Stimulated activated CD4-positive, alpha-beta T cell treated with anti-CD3 and anti-CD28 coated beads, Interleukin-2, amount 100 ng/mL, for 24 hours (primary cell): Measurements from ENCODE around the gene FHOD3.
"Not testable (repeated sequence)": the region's sequence is repeated elsewhere in the genome, so short reads cannot be mapped to it uniquely, and the experiment has no call there.

ENCODE experiments used
- DNase-seq, 2 donors: peaks; one replicate each; pipeline ENCODE4 v3.0.0-alpha.2; 2020

FHOD3 gene

DNA sequence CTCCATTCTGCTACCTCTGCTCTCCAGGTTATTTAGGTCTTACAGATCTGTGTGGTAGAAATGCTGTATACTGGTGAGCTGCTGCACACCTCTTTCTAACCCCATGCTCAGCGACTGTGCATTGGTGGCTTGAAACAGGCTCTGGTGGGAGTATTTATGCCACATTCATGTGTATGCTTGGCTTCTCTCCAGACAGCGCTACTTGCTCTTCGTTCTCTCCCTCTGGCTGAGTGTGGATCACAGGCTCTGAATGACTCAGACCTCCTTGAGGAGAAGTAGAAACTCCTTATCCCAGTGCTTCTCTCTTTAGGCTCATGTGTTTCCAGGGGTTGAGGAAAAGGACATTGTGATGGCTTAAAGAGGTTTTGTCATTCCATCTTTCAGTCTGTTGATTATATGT is 54.9 kb downstream of the FHOD3 start:
- no peak for DNase-seq

DNA sequence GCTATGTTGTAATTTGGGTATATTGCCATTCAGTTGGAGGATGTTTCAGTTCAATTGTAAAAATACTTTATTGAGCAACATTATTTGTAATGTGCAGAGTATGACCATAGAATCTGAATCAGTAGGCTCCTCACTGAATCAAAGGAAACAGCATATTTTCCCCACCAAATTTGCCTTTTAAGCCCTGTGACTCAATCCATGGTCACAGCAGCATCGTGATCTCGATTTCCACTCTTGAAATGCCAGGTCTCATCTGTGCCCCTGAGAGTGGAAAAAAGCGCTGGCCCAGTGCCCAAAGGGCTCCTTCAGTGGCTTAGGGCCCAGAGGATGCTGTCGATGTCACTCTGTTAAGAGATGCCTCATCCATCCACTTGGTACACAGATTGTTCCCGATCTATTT is 57.5 kb downstream of the FHOD3 start:
- DNase-seq: no peak

DNA sequence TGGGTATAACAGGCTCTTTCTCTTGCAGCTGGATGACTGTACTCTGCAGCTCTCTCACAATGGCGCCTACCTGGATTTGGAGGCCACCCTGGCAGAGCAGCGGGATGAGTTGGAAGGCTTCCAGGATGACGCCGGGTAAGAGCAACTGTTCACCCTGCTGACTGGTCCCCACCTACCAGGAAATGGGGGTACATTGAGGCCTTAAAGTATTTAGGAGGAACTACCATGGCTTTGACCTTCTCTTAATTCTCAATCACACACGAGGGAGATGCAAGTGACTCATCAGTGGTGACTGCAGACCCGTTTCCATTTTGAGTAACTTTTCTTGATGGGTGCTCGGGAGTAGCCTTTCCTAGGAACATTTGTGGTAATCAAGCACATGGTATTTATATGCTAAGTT is 58.0 kb downstream of the FHOD3 start:
- DNase-seq: no peak

DNA sequence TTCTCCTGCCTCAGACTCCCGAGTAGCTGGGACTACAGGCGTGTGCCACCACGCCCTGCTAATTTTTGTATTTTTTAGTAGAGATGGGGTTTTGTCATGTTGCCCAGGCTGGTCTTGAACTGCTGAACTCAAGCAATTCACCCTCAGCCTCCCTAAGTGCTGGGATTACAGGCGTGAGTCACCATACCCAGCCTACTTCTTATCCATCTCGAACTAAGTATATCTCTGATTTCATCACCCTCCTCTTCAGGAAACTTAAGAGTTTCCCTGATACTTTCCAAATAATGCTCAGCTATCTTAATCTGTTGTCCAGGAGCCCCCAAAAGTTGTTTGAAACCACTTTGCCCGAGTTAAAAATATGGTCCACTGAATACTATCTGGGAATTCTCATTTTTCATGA is 59.2 kb downstream of the FHOD3 start:
- not testable (repeated sequence) for DNase-seq

DNA sequence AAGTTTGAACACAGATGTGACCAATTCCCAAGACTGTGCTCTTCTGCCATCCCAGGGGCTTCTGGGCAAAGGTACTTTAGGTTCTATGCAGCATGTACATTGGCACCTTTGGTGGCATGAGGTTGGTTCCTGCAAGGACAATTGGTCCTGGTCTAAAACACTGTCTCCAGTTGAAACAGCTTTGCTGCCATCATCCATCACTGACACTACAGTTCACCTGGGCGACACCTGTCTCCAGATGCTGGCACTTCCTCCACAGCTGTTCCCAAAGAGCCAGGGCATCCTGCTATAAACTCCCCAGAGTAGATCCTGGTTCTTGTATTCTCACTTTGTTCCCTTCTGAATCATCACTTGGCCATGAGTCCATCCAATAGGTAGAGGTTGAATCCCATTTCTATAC is 60.6 kb downstream of the FHOD3 start:
- DNase-seq: no peak

DNA sequence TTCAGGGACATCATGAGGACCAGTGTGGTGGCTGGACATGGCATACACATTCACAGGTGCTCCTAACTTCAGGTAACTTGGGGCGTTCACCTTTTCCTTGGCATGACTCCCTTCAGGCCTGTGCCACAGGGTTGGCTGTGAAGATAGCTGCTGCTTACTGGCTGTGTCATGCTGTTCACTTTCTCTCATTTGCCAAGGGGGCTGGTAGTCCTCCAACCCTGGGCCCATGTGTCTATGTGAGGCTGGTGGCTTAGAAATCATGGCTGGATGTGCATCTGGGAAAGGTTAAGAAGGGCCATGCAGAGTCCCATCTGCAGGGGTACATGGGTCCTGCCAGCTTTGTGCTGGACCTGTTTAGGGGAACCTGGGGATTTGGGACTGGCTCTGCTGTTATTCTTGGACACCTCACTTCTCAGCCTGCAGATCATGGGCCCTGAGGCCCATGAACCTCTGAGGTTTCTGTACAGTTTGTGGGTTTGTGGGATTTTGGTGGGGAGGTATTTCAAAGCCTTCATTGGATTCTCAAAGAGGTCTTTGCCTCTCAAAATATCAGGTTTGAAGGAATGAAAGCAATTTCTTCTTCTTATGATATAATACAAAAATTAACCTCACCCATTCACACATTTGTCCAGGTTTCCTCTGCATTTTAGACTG is 62.9 kb downstream of the FHOD3 start:
- no peak for DNase-seq

DNA sequence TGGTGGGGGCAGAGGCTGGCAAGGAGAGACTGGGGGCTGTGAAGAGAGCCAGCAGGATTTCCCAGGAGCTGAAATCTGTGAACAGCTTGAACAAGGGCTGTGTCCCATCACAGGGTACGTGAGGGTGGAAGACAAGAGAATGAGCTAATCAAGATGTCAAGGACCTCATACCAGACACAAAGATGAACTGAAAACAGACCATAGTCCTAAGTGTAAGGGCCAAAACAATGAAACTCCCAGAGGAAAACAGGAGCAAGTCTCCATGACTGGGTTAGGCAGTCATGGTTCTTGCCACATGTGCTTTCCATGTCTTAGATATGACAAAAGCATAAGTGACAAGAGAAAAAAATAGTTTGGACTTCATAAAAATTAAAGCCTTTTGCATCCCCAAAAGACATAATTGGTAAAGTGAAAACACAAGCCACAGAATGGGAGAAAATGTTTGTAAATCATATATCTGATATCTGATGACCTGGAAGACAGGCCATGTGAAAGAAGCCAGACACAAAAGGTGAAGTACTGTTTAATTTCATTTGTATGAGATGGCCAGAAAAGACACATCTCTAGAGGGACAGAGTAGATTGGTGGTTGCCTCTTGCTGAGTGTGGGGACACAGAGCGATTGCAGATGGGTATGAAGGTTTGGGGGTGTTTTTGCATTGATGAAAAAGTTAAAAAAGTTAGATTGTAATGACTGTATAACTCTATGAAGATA is 67.6 kb downstream of the FHOD3 start:
- no peak for DNase-seq

DNA sequence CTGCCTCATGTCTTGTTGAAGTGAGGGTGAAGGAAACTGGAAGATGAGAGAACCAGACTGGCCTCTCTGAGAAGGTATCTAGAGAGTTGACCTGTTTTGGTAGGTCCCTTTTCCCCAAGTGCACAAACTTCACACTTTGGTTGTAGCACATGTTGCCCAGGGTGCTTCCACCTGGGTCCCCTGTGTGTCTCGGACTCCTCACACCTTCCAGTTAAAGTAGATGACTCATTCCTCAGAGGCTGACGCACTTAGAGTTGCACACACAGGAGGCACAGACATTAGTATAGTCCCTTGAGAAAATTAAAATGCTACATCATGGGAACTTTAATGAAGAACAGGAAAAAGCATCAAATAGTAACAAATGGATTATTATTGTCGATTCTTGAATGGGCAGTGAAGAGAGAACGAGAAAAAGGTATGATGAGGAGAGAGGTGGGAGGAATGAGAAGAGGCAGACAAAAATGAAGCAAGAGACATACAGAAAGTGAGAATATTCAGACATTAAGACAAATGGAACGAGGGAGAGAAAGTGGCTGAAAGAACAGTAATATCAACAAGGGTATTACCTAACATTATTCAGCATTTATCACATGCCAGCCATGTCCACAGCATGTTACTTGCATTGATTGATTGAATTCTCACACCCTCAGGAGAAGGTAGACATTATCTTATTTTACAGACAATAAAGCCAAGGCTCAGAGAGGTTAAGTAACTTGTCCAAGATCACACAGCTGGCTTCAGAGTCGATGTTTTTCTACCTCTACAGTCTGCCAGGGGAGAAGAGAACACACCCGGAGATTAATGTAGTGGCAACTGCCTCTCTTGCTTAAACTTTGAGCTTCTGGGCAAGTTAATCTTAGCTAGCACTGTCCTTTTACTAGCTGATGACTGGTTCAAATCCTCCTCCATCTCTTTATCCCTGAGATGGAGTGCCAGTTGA is 68.6 kb downstream of the FHOD3 start:
- no peak for DNase-seq

DNA sequence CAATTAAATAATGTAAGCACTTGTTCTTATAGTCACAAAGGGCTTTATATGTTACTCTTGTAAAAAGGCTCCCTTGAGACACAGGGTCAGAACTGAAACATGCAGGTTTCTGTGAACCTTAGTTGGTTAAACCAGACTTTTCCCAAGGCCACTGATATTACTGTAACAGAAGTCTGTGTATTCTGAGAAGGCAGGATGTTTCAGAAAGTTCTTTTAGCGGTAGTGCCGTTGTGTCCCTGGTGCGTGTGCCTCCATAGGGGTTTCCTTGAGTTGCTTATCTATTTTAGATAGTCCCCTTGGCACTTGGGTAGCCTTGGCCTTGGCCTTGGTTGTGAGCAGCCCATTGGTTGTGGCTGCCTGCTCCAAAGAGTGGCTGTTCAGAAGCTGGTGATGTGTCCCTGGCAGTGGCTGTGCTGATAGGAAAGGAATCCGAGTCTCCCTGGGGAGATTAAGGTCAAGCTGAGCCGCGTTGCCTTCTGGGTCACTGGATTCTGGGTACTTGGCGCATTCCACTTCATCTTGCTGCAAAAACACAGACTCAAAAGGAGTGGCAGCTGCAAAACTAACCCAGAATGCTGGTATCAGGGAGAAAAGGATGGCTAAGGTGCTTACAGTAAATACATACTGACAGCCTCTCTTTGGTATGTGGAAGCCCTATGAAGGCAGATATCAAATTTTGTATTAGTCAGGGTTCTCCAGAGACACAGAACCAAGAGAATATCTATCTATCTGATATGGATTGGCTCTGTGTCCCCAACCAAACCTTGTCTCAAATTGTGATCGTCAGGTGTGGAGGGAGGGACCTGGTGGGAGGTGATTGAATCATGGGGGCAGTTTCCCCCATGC is 69.7 kb downstream of the FHOD3 start:
- no peak for DNase-seq

DNA sequence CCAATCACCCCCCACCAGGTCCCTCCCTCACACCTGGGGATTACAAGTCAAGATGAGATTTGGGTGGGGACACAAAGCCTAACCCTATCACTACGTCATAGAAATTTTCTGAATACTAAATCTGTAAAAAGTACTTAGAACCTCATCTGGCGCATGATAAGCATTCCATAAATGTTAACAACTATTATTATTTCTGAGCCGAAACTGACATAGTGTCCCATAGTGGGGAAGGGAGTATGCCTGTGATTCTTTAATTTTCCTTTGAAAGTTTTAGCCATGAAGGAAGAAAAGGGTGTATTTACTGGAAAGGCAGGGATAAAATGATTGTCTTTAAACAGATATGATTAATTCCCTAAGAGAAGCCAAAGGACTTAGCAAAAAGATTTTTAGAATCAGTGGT is 71.4 kb downstream of the FHOD3 start:
- DNase-seq: no peak

DNA sequence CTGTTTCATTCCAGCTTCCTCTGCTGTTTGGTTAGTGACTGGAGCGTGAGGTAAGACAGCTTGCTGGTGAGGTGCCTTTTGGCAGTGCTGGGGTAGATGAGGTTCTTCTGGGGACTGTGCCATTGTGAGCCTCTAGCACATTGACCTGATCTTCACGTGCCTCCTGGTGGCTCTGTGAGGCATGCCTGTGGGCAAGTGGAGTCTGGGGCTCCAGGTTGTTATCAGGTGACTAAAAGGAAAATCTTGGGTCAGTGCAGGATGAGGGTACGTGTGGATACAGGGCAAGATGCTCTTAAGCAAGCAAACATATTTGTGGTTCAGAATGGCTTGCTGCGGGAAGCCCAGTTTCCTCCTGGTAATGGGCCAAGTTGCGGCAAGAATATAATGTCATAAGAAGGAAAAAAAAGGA is 75.4 kb downstream of the FHOD3 start:
- no peak for DNase-seq

DNA sequence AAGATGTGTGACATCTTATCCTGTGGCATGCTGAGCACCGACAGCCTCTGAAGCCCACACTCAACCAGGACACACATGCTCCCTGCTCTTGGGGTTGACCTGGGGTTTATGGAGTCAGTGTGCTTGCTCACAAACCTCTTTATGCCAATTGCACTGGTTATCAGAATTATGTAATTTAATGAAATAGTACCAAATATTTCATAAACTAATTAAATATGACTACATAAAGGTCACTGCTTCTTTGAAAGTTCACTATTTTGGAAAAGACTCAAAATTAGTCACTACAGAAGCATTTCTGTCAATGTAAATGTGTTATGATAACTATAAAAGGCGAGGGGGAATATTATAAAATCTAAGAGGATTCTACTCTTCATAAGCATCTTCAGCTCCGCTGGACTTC is 76.7 kb downstream of the FHOD3 start:
- no peak for DNase-seq

DNA sequence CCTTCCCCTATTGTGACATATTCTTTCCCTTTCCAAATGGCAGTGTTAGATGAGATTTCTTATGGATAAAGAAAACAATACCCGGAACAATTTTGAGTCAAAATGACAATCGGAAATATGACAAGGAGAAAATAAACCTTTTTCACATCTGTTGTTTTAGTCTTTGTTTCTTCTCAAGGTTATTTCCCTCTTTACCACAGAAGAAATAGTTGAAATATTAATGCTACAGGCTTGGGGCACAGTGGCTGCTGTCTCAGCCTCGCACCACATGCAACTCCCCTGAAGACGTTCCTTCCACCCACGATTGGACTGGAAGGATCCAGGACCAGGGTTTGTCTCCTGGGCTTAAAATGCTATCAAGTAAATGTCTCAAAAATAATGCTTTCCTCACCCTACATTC is 77.6 kb downstream of the FHOD3 start:
- no peak for DNase-seq

DNA sequence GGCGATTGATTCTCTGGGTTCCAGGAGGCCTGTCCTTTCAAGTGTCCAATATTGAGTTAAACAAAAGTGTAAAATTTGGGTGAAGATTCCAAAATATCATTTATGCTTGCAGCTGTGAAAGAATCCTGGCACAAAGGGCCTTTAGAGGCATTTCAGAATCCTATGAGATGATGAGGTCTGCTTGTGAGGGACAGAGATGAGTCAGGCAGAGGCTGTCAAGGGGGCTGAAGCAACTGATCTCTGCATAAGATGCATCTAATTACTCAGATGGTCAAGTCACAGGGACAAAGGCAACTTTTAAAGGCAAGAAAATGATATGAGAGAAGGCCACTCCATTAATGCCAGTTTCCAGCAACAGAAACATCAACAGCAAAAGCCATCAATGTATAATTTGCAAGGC is 78.8 kb downstream of the FHOD3 start:
- DNase-seq: no peak

DNA sequence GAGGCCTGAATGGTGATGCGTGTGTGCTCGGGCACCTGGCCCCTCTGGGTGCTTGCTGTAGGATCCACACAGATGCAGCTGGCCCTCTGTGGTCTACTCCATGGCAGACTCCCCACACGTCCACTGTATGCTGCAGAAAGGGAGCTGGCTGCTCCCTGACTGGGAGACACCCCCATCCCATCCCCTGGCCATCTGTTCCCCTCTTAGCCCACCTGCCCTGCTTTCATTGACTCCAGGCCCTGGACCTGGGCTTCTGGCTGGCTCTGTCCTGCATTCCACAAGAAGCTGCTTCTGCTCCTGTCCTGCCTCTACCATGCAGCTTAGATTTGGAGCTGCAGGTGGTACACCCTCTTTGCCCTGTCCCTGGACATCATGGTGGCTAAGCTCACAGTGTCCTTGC is 80.1 kb downstream of the FHOD3 start:
- DNase-seq: no peak

DNA sequence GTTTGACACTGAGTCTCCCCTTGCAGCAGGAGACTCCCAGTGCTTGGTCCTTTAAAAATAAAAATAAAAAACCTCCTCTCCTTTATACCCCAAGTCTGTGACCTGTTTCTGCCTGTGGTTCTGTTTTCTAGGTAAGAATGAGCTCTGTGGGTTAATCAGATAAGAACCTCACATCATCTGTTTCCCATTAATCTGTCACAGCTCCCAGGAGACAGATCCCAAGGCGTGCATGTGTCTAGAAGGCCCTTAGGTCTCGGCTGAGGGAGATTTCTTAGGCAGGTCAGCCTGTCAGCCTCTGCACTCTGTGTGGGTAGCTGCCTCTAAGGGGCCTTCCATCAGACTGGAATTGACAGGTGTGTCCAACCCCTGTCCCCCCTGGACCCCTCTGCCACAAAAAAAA is 80.7 kb downstream of the FHOD3 start:
- DNase-seq: no peak

DNA sequence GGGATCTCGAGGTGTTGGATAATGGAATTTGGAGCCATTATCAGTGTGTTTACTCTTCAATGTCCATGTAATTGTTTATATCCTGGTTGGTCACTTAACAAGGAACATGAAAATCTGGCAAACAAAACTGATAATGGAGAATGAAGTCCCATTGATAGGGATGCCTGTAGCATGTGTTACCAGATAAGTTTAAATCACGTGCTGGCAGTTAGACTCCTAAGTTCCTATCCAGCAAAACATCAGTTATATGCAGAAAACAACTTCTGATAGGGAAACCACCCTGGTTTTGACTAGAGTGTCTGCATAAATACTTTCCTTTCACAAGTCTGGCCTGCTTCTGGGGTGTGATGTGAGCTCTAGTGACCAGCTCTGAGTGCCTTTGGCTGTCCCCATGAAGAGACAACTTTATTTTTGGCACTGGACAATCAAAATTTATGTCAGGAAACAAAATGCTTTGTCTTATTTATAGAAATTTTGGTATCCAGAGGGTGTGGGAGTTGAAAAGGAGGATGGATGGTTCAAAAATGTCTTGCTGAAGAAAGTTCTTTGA is 82.0 kb downstream of the FHOD3 start:
- no peak for DNase-seq

DNA sequence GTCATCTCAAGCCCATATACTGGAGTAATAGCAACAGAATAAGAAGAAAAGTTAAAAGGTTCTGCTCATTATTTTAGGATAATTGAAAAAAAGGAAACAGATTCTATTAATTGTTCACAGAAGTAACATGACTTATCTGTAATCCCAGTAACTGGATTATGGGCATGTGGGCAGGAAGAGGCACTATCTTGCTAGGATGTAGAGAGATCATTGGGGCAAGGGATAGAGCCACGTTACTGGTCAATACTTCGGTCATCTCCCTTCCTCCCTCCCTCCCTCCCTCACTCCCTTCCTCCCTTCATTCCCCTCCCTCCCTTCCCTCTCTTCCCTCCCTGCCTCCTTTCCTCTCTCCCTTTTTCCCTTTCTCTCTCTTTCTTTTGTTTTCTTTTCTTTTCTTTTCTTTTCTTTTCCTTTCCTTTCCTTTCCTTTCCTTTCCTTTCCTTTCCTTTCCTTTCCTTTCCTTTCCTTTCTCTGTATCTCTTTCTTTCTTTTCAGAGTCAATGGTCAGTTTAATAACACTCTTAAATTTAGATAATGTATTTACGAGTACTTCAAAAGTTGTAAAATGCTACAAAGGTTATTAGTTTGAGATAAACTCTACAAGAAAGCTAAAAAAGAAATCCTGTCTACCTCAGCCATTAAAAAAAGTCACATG is 82.8 kb downstream of the FHOD3 start:
- no peak for DNase-seq

DNA sequence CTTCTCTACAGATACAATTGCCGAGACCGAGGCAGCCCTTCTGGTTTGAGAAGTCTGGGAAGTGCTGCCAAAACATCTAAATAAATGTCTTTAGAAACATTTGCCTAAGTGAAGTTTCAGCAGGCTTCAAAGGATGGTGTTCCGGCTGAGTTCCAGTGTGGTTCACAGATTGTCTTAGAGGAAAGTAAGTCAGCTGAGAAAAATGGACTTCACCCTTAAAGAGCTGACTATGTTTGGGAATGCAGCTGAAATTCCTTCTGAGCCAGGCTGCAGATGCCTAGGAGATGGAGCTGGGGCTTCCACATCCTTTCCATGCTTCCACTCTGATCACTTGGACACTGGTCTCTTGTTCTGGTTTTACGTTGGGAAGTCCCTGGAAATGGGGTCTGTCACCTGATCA is 83.6 kb downstream of the FHOD3 start:
- DNase-seq: no peak

DNA sequence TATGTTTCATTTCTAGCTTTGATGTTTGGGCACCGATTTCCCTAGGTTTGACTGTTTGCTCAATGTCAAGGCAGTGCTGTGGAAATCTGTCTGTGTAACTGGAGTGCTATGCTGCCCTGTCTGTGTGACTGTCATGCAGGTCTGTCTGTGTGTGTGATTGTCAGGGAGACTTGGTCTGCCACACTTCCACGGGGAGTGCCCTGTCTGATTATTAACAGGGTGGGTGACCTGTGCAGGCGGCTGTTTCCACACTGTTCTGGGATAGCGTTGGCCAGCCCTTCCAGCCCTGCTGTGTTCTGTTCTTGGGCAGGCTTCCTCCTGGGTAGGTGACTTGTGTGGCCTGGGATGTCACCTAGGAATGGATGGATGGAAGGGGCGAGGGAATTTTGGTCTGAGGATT is 85.3 kb downstream of the FHOD3 start:
- DNase-seq: no peak

DNA sequence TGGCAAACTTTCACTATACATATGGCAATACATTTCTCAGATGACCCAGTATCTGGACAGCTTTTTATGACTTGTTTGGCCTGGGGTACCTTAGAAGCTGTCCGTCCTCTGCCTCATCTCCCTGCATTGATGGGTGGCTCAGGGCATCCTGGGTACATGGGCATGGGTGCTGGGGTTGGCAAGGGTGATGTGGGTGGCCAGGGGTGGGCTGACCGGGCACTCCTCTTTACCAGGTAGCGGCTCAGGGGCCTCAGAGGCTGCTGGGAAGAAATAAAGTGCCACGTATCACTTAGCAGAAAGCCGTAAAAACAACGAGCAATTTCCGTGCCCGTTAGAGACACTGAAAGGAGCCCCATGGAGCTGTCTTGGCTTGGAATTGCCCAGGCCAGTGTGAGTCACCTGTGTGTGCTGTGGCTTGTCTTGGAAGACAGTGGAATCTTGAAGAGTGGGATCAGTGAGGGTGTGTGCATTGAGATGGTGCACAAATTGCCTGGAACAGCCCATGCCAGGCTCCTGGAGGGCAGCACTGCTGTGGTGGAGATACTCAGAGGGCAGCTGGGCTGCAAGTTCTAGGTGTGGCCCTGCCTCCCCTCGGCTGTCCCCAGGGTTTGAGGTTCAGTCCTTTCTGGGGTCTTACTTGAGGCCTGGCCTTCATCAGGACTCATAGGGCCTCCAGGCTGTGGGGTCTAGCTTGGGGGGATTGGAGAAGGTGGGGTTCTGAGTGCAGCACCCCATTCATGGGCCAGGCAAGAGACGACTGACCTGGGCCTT is 88.8 kb downstream of the FHOD3 start:
- no peak for DNase-seq
